DOHH2 (cell line): Measurements from ENCODE around the gene SLC9A9.

ENCODE experiments used
- EZH2phosphoT487 ChIP-seq: fragments of 200-600 bp; sonication (generic); IDR thresholded peaks from 2 replicates; pipeline ENCODE4 v1.6.1; 2017; ENCODE audit warnings: borderline replicate concordance, mild to moderate bottlenecking, antibody characterized with exemption, low read length, moderate library complexity, mixed read lengths
- TF ChIP-seq, protein P1 (sequence below): fragments of 200-600 bp; sonication (generic); IDR thresholded peaks from one replicate; pipeline ENCODE4 v1.5.1; 2014; ENCODE audit warnings: antibody characterized with exemption, mild to moderate bottlenecking, low read depth, low read length; ENCODE audit not compliant: poor library complexity, severe bottlenecking

DNA sequence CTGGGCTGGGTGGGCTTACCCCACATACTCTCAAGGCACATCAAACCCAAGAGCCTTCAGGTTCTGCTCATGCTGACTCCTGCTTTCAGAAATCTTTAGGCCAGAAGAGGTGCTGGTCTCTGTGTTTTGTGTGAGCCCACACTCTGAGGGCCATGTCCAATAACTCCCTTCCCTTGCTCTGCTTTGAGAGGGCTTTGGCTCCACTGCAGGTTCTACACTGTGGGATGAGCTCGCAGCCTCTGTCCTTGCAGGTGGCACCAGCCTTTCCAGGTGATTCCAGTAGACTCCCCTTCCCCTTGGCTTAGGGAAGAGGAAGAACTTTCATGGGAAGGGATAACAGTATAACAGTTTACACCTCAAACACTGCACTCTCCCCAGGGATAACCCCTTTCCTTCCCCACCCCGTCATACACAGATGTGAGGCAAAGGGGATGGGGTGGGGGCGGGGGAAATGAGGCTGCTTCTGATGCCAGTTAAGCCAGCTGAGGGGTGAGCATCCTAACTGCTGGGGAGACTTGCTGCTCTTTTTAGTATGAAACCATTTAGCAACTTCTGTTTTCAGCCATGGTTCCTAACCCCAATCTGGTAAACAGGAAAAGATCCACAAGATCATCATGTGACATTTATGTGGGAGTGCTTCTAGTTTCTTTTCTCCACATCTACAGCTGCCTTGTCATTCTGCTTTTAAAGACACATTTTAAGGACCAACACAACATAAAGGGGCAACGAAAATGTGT lies 262.4 kb downstream of the SLC9A9 start:
- no peak for TF ChIP-seq EZH2phosphoT487
- TF ChIP-seq, protein P1, sequence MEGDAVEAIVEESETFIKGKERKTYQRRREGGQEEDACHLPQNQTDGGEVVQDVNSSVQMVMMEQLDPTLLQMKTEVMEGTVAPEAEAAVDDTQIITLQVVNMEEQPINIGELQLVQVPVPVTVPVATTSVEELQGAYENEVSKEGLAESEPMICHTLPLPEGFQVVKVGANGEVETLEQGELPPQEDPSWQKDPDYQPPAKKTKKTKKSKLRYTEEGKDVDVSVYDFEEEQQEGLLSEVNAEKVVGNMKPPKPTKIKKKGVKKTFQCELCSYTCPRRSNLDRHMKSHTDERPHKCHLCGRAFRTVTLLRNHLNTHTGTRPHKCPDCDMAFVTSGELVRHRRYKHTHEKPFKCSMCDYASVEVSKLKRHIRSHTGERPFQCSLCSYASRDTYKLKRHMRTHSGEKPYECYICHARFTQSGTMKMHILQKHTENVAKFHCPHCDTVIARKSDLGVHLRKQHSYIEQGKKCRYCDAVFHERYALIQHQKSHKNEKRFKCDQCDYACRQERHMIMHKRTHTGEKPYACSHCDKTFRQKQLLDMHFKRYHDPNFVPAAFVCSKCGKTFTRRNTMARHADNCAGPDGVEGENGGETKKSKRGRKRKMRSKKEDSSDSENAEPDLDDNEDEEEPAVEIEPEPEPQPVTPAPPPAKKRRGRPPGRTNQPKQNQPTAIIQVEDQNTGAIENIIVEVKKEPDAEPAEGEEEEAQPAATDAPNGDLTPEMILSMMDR = no peak
